Cardiac septum (tissue), 1 donor: Measurements from ENCODE around the gene SCAMP1. TPM values are rescaled to one million over a fixed set of nuclear protein-coding genes. Genes with fewer than 3 reads are reported as not detected.

Source experiments
- DNase-seq: peaks from one replicate; pipeline ENCODE4 v3.0.0-alpha.2; 2020; ENCODE audit warnings: low spot score
- intact Hi-C: fragments of 100-400 bp; cut with DNase I; formaldehyde crosslinking; loops from one replicate; pipeline ENCODE4 v1.14.0; 2022
- total RNA-seq: library from RNA; stranded (reverse); fragmentation: NEBNext Ultra II Directional; extraction: Animal tissue kit (Norgen Biotek cat#: 25700); gene quantifications from one replicate; pipeline ENCODE4 v1.2.1, GENCODE V29; 2021
- donor health status: DM: no; HTN: no; CAD: no.

Gene SCAMP1
- total RNA-seq, 1 donor from 2014 or later, result 29.1 TPM

DNA sequence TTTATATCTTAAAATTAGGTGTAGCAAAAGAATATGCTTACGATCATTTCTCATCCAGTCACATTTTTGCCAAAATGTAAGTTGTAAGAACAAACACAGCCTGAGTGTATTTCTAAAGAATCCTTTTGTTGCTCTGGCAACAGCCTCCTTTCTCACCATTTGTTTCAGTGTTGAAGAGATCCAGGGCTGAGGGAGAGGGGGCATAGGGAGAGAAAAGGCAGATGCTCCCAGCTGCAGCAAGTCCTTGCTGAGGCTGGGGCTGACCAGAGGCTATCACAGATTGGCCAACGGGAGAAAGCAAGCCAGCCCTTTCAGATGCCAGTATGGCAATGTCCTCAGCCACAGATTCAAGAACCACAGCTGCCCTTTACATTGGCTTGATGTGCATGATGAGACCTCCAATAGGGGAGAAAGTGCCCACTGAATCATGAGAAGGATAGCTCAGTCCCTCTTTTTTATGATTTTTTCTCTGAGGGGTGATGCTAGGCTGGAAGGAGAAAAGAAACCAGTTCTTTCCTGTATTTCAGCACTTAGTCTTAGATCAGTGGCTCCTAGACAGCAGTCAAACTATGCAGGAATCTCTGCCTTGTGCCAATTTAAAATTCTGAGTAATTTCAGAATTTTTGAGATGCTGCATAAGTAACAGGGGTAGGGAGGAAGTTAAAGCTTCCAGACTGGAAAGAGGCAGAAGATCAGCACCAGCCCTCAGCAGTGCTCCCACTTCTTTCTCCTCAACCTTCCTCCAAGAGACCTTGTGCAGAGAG is 146.0 kb downstream of the SCAMP1 start:
- intact Hi-C loops, result no loop called here
- DNase-seq, result no peak

DNA sequence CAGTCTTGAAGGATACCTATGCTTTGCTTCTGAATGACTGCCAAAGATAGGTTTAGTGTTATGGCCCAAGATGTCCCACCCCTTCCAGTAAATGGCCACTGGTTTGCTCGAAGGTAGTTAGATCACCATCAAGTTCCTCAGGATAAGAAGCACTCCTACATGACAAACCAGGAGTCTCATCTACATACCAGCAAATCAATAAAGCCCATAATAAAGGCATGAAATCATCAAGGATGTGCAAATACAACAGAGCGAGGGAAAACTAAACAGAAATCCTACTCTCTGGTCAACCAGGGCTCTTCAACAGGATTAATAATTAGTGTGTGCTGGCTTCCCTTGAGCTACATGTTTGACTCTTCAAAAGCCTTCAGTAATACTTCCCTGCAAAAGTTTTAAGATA is 147.1 kb downstream of the SCAMP1 start:
- intact Hi-C loops, result no loop called here
- DNase-seq, result no peak

- DNase-seq, result no peak
- intact Hi-C loops, result no loop called here
Measured at GRCh38 chr5:78508186-78508765, 147.9 kb downstream of the SCAMP1 start.

DNA sequence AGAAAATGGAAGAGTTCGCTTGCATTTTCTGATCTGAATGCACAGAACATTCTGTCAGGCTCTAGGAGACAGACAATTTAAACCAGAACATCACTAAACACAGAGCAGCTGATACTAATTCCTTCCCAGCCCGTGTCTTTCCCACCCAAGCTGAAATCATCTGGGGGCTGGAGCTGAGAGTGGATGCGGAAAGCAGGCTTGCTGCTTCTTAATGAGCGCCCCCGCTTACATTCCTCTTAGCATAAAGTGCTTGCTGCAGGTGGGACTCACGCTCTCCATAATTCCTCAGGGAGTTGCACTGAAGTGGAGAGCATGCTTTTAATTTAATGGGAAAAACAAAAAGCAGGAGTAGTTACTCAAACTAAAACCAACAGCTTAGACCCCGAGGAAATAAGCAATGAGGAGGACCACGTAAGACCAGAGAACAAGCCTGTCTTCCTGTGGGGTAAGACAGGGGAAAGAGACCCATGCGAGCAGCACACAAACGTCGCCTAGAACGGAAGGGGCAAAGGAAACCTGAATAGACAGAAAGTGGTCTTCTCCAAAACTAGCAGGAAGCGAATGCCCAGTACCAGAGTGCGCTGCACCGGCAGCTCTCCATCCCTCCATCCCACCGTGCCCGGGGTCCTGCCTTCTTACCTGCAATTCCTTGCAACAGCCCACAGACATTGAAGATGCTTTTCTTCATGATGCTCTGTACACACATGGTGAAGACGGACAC is 148.9 kb downstream of the SCAMP1 start:
- DNase-seq, result no peak
- intact Hi-C loops, result no loop called here

GRCh38 chr5:78509884-78510769 is 149.7 kb downstream of the SCAMP1 start:
- intact Hi-C loops, result no loop called here
- peak; percentile 93 for DNase-seq

GRCh38 chr5:78511121-78511906 is 150.9 kb downstream of the SCAMP1 start:
- DNase-seq, result no peak
- intact Hi-C loops, result no loop called here

GRCh38 chr5:78512435-78512834 is 152.0 kb downstream of the SCAMP1 start:
- no peak for DNase-seq

GRCh38 chr5:78513441-78513840 is 153.0 kb downstream of the SCAMP1 start:
- intact Hi-C loops, result no loop called here

More at GRCh38 chr5:78512435-78512834, 152.0 kb downstream of the SCAMP1 start:
- intact Hi-C loops, result no loop called here

GRCh38 chr5:78514427-78515330 is 154.3 kb downstream of the SCAMP1 start:
- DNase-seq, result no peak
- intact Hi-C loops, result no loop called here

More at GRCh38 chr5:78513441-78513840, 153.0 kb downstream of the SCAMP1 start:
- no peak for DNase-seq

DNA sequence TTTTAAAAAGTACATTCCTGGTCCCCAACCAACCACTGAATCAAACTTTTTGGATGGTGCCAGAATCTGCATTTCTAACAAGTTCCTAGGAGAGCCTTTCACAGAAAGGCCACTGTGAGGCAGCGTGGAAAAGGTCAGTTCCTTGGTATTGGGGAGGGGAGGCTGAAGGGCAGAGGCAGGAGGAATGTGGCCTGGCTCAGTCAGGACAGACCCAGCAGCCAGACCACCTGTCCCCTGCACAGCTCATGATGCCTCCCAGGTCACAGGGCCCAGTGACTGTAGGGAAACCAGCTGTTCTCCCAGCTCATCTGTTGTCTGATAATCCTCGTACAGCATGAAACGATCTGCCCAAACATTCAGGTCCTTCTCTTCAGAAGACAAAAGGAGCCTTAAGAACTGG is 155.3 kb downstream of the SCAMP1 start:
- intact Hi-C loops, result no loop called here

DNA sequence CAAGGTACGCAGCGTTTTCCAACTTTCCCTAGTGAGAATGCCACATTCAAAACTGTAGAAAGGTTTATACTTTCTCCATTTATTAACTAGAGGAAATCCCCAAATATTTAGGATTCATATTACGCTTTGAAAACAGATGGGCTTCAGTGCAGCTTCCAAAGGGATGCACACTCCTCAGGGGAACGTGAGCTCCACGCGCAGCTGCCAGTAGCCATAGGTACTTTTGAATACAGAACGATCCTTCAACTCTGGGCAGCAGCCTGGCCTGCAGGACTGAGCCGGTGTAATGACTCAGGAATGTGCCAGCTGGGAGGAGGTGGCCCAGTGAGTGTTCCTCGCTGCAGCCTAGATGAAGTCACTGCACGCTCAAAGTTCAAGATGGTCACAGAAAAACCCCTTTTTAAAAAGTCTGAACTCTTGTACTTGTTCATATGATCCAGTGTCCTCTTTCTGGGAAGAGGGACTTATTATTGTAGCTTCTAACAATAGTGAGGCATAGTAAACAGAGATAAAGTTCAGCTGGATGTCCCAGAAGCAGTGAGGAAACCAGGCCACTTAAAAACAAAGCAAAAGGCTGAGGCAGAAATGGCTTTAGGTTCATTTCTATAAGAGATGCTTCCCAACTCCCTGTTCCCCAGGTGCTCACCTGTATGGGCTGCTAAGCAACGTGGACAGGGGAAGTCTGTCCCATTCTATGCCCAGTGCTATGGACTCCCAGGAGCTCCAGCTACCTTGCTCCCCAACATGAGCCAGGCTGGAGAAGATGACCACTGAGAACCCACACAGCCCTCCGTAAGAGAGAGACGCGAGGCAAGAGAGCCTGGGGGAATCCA is 158.2 kb downstream of the SCAMP1 start:
- DNase-seq, result no peak
- intact Hi-C loops, result no loop called here

More for the DNA sequence above, 155.3 kb downstream of the SCAMP1 start:
- DNase-seq, result no peak

GRCh38 chr5:78519198-78519941 is 159.0 kb downstream of the SCAMP1 start:
- intact Hi-C loops, result no loop called here
- no peak for DNase-seq

DNA sequence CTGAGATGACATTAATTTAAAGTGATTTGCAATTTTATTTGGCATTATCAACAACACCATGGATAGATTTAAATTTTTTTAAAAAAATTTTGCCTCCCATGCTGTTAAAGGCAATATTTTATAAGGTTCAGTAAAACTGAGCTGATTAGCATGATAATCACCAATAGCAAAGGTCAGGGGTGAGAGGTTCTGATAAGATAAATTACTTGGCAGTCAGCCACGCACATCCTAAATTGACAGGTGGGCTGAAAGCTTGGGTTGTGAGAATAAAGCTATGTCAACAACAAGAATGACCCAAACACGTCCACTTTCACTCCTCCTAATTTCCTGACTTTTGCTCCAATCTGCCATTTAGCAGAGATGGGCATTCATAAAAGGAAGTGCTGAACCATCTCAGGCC is 161.0 kb downstream of the SCAMP1 start:
- intact Hi-C loops, result no loop called here
- DNase-seq, result no peak

DNA sequence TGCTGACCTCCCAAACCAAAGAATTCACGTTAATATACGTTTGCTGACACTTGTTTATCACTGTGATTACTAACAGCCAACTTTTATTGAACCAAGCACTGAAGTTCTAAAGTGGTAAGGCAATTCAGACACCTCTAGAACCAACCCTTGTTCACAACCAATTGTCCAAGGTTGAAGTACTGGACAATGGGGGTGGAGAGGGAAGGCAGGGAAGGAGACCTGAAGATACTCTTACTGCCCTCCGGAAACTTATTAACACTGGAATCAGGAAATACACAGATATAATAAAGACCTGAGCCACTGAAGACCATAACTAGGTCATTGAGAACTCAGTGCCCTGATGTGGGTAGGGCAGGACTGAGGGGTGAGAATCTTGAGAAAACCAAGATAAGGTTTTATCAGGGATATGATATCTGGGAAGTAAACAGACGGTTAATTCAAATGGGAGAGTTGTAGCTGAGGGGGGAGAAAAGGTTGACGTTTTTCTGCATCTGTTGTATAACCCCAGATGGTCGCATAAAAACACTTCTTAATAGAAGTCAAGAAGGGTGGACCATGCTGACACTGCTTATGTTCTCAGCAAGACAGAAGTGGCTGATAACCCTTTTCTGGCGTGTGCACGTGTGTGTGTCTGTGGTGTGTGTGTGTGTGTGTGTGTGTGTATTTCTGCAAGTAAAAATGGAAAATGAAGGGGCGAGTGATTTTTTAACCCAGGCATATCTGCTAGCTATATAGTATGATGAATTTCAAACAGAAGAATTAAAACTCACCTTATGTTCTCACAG is 162.3 kb downstream of the SCAMP1 start:
- intact Hi-C loops, result no loop called here

DNA sequence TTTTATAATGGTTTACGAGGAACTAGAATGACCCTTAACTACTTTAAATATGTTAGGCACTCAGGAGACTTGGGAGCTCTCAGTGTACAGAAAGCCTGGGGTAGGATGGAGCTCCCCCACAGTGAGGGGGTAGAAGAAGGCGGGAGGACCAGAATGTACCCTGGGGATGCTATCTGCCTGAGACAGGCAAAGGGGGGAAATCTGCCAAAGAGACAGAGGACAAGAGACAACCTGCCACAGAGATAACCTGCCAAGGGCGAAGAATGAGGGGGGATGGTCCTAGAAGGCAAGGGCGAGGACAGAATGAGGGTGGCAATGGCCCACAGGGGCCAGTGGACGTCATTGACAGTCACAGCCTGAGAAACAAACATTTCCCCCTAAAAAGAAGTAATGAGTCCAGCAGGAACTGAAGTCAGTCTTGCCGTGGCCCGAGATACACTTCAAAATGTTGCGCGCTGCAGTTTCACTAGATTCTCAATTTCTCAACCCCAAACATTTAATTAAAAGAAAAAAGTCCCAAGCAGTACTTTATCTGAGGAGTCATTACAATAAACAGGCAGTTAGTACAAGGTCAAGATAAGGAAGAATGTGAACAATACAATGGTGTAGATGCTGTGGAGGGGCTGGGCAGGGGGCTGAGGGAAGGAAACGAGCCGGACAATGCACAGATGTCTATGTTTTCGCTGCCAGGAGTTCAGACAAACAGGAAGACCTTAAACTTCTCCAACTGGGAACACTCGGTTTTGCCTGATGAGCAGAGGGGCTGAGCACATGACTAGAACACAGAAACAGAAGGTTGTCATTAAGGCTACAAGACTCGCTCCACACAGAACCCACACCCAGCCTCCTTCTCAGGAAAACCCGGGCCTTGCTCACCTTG is 163.1 kb downstream of the SCAMP1 start:
- intact Hi-C loops, result no loop called here
- no peak for DNase-seq

More for the DNA sequence above, 162.3 kb downstream of the SCAMP1 start:
- DNase-seq, result no peak
